Central memory CD4-positive, alpha-beta T cell (primary cell): ENCODE results near the gene SPDYE3.
"Not testable (repeated sequence)": the region's sequence is repeated elsewhere in the genome, so short reads cannot be mapped to it uniquely, and the experiment has no call there.

Experiments used
- DNase-seq: peaks from one replicate; pipeline ENCODE4 v3.0.0; 2022

Gene SPDYE3

DNA sequence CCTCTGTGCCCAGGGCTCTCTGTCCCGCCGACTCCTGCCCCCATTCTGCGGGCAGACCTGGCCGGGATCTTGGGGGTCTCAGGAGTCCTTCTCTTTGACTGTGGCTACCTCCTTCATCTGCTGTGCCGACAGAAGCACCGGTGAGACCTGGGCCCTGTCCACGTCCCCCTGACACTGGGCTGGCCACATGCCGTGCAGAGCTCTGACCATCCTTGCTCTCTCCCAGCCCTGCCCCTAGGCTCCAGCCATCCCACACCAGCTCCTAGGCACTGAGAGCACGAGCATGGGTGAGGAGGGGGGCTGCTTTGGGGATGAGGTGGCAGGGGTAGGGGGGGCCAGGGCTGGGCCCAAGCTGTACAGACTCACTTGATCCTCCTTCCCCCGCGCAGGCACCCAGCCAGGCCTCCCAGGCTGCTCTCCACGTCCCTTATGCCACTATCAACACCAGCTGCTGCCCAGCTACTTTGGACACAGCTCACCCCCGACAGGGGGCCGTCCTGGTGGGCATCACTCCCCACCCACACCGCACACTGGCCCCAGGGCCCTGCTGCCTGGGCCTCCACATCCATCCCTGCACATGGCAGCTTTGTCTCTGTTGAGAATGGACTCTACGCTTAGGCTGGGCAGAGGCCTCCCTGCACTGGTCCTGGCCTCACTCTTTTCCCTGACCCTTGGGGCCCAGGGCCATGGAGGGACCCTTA is 45.6 kb downstream of the SPDYE3 start:
- no peak for DNase-seq

GRCh38 chr7:100353685-100354330 is 46.3 kb downstream of the SPDYE3 start:
- DNase-seq: no peak

- no peak for DNase-seq
Measured at GRCh38 chr7:100356416-100357068, 49.0 kb downstream of the SPDYE3 start.

- no peak for DNase-seq
Measured at GRCh38 chr7:100357131-100357561, 49.6 kb downstream of the SPDYE3 start.

DNA sequence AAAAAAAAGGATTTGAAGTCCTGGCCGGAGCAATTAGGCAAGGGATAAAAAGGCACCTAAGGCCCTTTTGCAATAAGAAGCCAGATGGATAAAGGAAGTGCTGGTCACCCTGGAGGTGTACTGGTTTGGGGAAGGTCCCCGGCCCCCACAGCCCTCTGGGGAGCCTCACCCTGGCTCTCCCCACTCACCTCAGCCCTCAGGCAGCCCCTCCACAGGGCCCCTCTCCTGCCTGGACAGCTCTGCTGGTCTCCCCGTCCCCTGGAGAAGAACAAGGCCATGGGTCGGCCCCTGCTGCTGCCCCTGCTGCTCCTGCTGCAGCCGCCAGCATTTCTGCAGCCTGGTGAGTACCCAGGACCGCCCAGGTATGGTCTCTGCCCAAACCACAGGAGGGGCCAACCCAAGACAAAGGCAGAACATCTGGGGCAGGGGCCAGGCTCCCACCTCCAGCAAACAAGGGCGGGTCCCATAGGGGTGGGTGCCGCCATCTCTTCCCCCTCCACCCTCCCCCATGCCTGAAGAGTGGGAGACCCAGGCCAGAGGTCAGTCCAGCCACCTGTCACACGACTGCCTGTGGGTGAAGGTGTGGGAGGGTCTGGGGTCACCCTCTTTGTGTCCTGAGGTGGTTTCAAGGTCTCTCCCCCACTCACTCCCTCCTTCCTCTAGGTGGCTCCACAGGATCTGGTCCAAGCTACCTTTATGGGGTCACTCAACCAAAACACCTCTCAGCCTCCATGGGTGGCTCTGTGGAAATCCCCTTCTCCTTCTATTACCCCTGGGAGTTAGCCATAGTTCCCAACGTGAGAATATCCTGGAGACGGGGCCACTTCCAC is 50.7 kb downstream of the SPDYE3 start, which contains the start of gene PILRB:
Gene PILRB, plus strand, starts transcription at position 91 of the 830 bp plus-strand sequence. Its CDS starts 186 bp downstream, at position 277.
- DNase-seq: no peak

DNA sequence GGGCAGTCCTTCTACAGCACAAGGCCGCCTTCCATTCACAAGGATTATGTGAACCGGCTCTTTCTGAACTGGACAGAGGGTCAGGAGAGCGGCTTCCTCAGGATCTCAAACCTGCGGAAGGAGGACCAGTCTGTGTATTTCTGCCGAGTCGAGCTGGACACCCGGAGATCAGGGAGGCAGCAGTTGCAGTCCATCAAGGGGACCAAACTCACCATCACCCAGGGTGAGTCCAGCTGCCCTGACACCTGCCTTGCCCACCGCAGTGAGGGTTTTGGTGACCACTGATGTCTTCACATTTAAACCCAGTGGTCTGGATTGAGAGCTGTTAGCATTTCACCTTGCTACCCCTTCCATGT is 51.3 kb downstream of the SPDYE3 start:
- DNase-seq: no peak

- no peak for DNase-seq
Measured at GRCh38 chr7:100360135-100360854, 52.8 kb downstream of the SPDYE3 start.

DNA sequence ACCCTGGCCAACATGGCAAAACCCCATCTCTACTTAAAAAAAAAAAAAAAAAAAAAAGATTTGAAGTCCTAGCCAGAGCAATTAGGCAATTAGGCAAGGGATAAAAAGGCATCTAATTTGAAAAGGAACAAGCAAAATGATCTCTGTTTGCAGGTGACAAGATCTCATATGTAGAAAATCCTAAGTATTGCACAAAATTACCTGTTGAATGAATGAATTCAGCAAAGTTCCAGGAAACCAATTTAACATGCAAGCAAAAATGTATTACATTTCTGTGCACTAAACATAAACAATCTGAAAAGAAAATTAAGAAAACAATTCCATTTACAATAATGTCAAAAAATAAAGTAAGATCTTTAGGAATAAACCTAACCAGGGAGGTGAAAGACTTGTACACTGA is 55.6 kb downstream of the SPDYE3 start:
- DNase-seq: no peak

GRCh38 chr7:100363797-100364196 is 56.3 kb downstream of the SPDYE3 start:
- DNase-seq: not testable (repeated sequence)

DNA sequence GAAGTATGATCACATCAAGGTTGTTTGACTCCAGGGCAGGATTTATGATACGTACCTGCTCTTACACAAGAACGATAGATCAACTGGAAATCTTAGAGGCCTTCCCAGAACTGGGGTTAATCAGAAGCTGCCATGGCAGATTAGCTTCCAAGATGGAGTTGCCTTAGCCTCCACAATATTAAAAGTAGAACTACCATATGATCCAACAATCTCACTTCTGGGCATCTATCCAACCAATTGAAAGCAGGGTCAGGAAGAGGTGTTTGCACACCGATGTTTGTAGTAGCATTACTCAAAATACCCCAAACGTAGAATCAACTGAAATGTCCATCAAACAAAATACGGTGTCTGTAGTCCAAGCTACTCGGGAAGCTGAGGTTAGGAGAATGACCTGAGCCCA is 57.0 kb downstream of the SPDYE3 start:
- no peak for DNase-seq

- DNase-seq: not testable (repeated sequence)
Measured at GRCh38 chr7:100365998-100366367, 58.5 kb downstream of the SPDYE3 start.

GRCh38 chr7:100366411-100367250 is 59.1 kb downstream of the SPDYE3 start:
- DNase-seq: no peak

DNA sequence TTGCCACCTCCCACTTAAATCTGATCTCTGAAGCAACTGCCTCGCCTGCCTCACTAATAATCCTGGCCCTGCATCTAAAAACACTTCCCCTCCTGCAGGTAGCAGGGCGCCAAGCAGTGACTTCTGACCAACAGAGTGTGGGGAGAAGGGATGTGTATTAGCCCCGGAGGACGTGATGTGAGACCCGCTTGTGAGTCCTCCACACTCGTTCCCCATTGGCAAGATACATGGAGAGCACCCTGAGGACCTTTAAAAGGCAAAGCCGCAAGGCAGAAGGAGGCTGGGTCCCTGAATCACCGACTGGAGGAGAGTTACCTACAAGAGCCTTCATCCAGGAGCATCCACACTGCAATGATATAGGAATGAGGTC is 59.7 kb downstream of the SPDYE3 start:
- no peak for DNase-seq

DNA sequence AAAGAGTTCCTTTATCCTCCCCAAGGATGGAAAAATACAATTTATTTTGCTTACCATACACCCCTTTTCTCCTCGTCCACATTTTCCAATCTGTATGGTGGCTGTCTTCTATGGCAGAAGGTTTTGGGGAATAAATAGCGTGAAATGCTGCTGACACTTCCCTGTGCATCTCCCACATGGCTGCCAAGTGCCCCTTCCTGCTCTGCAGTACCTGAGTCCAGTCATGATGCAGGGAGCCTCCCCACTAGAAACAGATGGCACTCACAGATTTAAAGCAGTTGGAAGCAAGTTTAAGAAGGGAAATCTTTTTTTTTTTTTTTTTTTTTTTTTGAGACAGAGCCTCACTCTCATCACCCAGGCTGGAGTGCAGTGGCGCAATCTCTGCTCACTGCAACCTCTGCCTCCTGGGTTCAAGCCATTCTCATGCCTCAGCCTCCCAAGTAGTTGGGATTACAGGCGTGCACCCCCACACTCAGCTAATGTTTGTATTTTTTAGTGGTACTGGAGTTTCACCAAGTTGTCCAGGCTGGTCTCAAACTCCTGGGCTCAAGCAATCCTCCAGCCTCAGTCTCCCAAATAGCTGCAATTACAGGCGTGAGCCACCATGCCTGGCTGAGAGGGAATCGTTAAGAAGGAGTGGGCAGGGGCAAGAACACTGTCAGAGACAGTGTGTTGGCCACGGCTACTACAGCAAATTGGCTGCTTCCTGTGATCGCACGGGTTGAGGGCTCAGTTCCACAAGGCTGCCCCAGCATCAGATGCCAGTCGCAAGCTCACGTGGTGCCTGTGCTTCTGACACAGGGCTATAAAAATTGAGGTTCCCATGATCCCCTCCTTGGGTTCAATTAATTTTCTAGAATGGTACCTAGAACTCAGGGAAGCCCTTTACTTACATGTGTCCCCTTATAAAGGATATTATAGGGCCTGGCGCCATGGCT is 60.4 kb downstream of the SPDYE3 start:
- no peak for DNase-seq

DNA sequence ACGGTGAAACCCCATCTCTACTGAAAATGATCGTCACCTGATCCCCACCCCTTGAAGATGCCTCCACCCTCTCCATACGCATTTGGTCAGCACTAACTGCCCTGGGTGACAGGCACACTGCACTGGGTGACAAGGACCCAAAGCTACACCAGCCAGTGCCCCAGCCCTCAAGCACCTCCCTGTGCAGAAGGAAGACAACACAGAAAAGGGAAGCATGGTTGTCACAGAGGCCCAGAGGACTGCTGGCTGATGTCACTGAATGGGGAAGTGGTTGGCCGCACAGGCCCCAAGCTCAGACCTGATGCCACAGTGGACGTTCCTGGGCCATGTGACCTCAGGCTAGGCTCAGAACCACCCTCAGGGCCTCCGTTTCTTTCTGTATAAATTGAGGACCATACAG is 61.6 kb downstream of the SPDYE3 start:
- DNase-seq: no peak

DNA sequence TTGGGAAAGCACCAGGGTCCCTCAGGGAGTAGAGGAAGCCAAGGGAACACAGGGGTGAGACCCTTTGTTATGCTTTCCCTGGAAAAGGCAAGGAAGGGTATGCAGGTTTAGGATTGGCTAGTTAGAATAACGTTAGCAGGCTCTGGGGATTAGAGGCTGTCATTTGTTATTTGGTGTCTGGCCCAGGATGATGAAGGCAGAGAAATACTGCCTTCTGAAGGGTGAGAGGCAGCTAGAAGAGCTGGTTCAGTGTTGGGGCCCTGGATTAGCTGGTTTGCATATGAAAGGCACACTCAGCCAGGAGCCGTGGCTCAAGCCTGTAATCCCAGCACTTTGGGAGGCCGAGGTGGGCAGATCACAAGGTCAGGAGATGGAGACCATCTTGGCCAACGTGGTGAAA is 62.8 kb downstream of the SPDYE3 start:
- no peak for DNase-seq

DNA sequence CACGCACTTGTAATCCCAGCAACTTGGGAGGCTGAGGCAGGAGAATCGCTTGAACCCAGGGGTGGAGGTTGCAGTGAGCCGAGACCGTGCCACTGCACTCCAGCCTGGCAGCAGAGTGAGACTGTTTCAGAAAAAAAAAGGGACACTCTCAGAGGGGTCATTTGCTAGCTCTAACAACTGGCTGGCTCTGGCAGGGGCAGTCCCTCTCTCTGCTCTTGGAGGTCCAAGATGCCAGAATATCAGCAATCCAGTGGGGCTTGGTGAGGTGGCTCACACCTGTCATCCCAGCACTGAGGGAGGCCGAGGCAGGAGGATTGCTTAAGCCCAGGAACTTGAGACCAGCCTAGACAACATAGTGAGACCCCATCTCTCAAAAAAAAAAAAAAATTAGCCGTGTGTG is 63.2 kb downstream of the SPDYE3 start:
- DNase-seq: no peak

GRCh38 chr7:100371561-100372171 is 64.2 kb downstream of the SPDYE3 start:
- no peak for DNase-seq
